ENCODE measurements around the gene SOCS1. TPM values are rescaled to one million over a fixed set of nuclear protein-coding genes. Genes with fewer than 3 reads are reported as not detected.

Gene SOCS1
- total and polyA plus RNA-seq, 2 experiments from 2014 or later: 1.4 to 2.3 TPM

DNA sequence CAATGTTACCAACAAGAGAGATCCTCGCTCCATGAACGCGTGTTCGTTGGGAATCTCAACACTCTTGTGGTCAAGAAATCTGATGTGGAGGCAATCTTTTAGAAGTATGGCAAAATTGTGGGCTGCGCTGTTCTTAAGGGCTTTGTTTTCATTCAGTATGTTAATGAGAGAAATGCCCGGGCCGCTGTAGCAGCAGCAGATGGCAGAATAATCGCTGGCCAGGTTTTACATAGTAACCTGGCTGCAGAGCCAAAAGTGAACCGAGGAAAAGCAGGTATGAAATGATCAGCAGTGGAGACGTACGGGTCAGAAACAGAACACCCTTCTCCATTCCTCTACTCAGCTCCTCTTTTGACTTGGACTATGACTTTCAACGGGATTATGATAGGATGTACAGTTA lies 13.3 kb downstream of the SOCS1 start:
- no peak overlapping the region for H3K4me3 ChIP-seq
- no peak overlapping the region for H3K4me2 ChIP-seq (ENCODE audit: unreplicated experiment)
- no peaks in the 10 kb centered on the region for H4K20me1 ChIP-seq (ENCODE audit: insufficient read depth)
- TF ChIP-seq EZH2 (IDR thresholded peaks at IDR 0.05; ENCODE audit: insufficient read depth, poor library complexity, severe bottlenecking) (no peak), EZH2phosphoT487 (IDR thresholded peaks at IDR 0.05; ENCODE audit: insufficient read depth, low read depth) (no peak)
- H3K27me3 ChIP-seq (replicated peaks; ENCODE audit: insufficient read depth): 0 out of 2 replicates have a peak, but pooled peaks cover 4% of the 10 kb centered on the region
- no peaks in the 10 kb centered on the region for H3K79me2 ChIP-seq (ENCODE audit: insufficient read depth)
- no peak overlapping the region for H3K9ac ChIP-seq
- no peak overlapping the region for H3K27ac ChIP-seq
- no peaks in the 10 kb centered on the region for H3K36me3 ChIP-seq (ENCODE audit: low read depth)
- H2AFZ ChIP-seq: no peak overlapping the region
- H3K4me1 ChIP-seq (ENCODE audit: insufficient read depth): no peaks in the 10 kb centered on the region
- WGBS, 2 experiments (ENCODE audit: low coverage in 1 of 2, low lambda C conversion rate in 2 of 2, missing lambda C conversion rate in 2 of 2): 87 to 90% methylated on average over 12 of the region's 12 CpGs
- no peaks in the 10 kb centered on the region for H3K9me2 ChIP-seq (ENCODE audit: insufficient read depth)
- H3K9me3 ChIP-seq (ENCODE audit: low read depth): no peaks in the 10 kb centered on the region
- in situ Hi-C loops (cut with MboI): loop anchor here (5.0 kb wide), 1 partner anchor 50 kb away; no protein-coding TSS in a partner anchor
- H3F3A ChIP-seq (ENCODE audit: insufficient read depth): no peaks in the 10 kb centered on the region
- DNase-seq: no peak

DNA sequence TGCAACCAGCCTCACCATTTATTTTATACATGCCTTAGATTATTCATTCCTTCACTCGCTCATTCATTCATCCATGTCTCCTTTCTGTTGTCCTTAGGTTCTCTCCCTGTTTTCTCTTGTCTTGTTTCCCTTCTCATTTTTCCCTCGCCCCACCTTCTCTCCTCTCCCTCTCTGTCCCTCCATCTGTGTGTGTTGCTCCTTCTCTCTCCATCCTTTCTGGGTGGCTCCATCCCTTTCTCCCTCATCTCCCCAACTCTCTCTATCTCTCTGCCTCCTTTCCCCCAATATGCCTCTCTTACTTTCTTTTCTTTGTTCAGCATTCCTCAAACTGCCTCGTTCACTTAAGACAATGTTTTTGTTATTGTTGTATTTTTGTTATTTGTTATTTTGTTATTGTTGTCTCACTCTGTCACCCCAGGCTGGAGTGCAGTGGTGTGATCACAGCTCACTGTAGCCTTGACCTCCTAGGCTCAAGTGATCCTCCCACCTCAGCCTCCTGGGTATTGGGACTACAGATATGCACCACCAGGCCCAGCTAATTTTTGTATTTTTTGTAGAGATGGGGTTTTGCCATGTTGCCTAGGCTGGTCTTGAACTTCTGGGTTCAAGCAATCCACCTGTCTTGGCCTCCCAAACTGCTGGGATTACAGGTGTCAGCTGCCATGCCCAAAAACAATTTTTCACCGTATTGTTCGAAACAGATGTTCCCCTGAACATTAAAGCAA lies 14.4 kb downstream of the SOCS1 start:
- H3K4me3 ChIP-seq: no peak overlapping the region
- no peak overlapping the region for H3K27ac ChIP-seq
- in situ Hi-C loops (cut with MboI): loop anchor here (5.0 kb wide), 1 partner anchor 49 kb away; no protein-coding TSS in a partner anchor
- H3K9ac ChIP-seq: no peak overlapping the region
- no peak overlapping the region for H3K4me2 ChIP-seq (ENCODE audit: unreplicated experiment)
- WGBS, 2 experiments (ENCODE audit: low coverage in 1 of 2, low lambda C conversion rate in 2 of 2, missing lambda C conversion rate in 2 of 2): 80 to 85% methylated on average over 5 of the region's 5 CpGs
- H2AFZ ChIP-seq: no peak overlapping the region
- H3K9me2 ChIP-seq (ENCODE audit: insufficient read depth): no peaks in the 10 kb centered on the region
- H3K36me3 ChIP-seq (ENCODE audit: low read depth): no peaks in the 10 kb centered on the region
- TF ChIP-seq EZH2phosphoT487 (IDR thresholded peaks at IDR 0.05; ENCODE audit: insufficient read depth, low read depth) (no peak), EZH2 (IDR thresholded peaks at IDR 0.05; ENCODE audit: insufficient read depth, poor library complexity, severe bottlenecking) (no peak)
- H3F3A ChIP-seq (ENCODE audit: insufficient read depth): no peaks in the 10 kb centered on the region
- H3K79me2 ChIP-seq (ENCODE audit: insufficient read depth): no peaks in the 10 kb centered on the region
- no peaks in the 10 kb centered on the region for H3K9me3 ChIP-seq (ENCODE audit: low read depth)
- no peak for DNase-seq
- 0 out of 2 replicates have a peak, but pooled peaks cover 4% of the 10 kb centered on the region for H3K27me3 ChIP-seq (replicated peaks; ENCODE audit: insufficient read depth)
- H3K4me1 ChIP-seq (ENCODE audit: insufficient read depth): no peaks in the 10 kb centered on the region
- no peaks in the 10 kb centered on the region for H4K20me1 ChIP-seq (ENCODE audit: insufficient read depth)

DNA sequence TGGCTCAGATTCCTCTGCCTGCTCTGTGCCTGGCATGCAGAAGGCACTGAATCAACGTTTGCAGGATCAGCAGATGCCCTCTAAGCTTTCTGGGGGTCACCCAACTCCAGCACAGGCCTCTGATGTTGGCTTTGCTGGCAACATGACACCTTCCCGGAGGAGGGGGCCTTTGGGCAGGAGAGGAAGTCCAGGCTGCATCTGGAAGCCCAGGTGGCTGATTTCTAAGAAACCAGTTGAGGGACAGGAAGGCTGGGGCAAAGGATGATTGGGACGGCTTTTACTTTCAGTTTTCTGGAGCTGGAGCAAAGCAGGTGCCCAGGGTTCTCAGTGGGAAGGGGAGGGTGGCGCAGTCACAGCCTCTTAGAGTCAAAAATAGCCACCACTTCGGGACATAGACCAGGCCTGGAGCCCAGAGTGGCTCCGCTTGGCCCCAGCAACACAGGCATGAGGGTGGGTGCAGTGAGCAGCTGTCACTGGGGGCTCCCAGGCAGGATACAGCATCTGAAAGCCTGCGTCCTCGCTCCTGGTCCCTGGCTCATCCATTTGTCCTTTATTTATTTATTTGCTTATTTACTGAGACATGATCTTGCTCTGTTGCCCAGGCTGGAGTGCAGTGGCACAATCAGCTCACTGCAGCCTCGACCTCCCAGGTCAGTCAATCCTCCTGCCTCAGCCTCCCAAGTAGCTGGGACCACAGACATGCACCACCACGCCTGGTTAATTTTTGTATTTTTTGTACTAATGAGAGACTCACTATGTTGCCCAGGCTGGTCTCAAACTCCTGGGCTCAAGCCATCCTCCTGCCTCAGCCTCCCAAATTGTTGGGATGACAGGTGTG lies 15.1 kb downstream of the SOCS1 start:
- H3K27me3 ChIP-seq (replicated peaks; ENCODE audit: insufficient read depth): 0 out of 2 replicates have a peak, but pooled peaks cover 4% of the 10 kb centered on the region
- H3K36me3 ChIP-seq (ENCODE audit: low read depth): no peaks in the 10 kb centered on the region
- no peaks in the 10 kb centered on the region for H3K9me2 ChIP-seq (ENCODE audit: insufficient read depth)
- H3K79me2 ChIP-seq (ENCODE audit: insufficient read depth): no peaks in the 10 kb centered on the region
- H3K9me3 ChIP-seq (ENCODE audit: low read depth): no peaks in the 10 kb centered on the region
- H3K9ac ChIP-seq: no peak overlapping the region
- H3K27ac ChIP-seq: no peak overlapping the region
- no peaks in the 10 kb centered on the region for H3F3A ChIP-seq (ENCODE audit: insufficient read depth)
- no peak overlapping the region for H2AFZ ChIP-seq
- no peaks in the 10 kb centered on the region for H3K4me1 ChIP-seq (ENCODE audit: insufficient read depth)
- no peak for TF ChIP-seq EZH2phosphoT487 (IDR thresholded peaks at IDR 0.05; ENCODE audit: insufficient read depth, low read depth)
- in situ Hi-C loops (cut with MboI): loop anchor here (5.0 kb wide), 1 partner anchor 49 kb away; no protein-coding TSS in a partner anchor
- no peak overlapping the region for H3K4me2 ChIP-seq (ENCODE audit: unreplicated experiment)
- H3K4me3 ChIP-seq: no peak overlapping the region
- H4K20me1 ChIP-seq (ENCODE audit: insufficient read depth): no peaks in the 10 kb centered on the region
- WGBS, 2 experiments (ENCODE audit: low coverage in 1 of 2, low lambda C conversion rate in 2 of 2, missing lambda C conversion rate in 2 of 2): 84 to 88% methylated on average over 10 of the region's 10 CpGs
- no peak for DNase-seq
